Ishikawa (cell line): ENCODE data around the gene KIAA0513.

Experiments
- CEBPB ChIP-seq: IDR thresholded peaks from 2 replicates; pipeline ENCODE4 v1.6.1; 2012
- EGR1 ChIP-seq: IDR thresholded peaks from 2 replicates; pipeline ENCODE4 v1.6.1; 2012
- EP300 ChIP-seq: IDR thresholded peaks from 2 replicates; pipeline ENCODE4 v1.6.1; 2012; ENCODE audit warnings: borderline replicate concordance
- MAX ChIP-seq: IDR thresholded peaks from 2 replicates; pipeline ENCODE4 v1.6.1; 2012
- RAD21 ChIP-seq: IDR thresholded peaks from 2 replicates; pipeline ENCODE4 v1.6.1; 2012; ENCODE audit warnings: low read depth
- TAF1 ChIP-seq: IDR thresholded peaks from 2 replicates; pipeline ENCODE4 v1.6.1; 2012; ENCODE audit warnings: low read depth, mild to moderate bottlenecking
- TCF12 ChIP-seq: IDR thresholded peaks from 2 replicates; pipeline ENCODE4 v1.6.1; 2012; ENCODE audit warnings: low read depth
- TEAD4 ChIP-seq: IDR thresholded peaks from 2 replicates; pipeline ENCODE4 v1.6.1; 2012
- YY1 ChIP-seq: IDR thresholded peaks from 2 replicates; pipeline ENCODE4 v1.6.1; 2012; ENCODE audit warnings: low read depth
- ZBTB7A ChIP-seq: IDR thresholded peaks from 2 replicates; pipeline ENCODE4 v1.6.1; 2012; ENCODE audit warnings: low read depth
- TF ChIP-seq, protein P1 (sequence below): IDR thresholded peaks from 2 replicates; pipeline ENCODE4 v1.6.1; 2012; ENCODE audit warnings: low read depth, mild to moderate bottlenecking

GRCh38 chr16:85011846-85012284 lies 15.7 kb upstream of the KIAA0513 start:
- TF ChIP-seq YY1 = no peak
- TF ChIP-seq, protein P1, sequence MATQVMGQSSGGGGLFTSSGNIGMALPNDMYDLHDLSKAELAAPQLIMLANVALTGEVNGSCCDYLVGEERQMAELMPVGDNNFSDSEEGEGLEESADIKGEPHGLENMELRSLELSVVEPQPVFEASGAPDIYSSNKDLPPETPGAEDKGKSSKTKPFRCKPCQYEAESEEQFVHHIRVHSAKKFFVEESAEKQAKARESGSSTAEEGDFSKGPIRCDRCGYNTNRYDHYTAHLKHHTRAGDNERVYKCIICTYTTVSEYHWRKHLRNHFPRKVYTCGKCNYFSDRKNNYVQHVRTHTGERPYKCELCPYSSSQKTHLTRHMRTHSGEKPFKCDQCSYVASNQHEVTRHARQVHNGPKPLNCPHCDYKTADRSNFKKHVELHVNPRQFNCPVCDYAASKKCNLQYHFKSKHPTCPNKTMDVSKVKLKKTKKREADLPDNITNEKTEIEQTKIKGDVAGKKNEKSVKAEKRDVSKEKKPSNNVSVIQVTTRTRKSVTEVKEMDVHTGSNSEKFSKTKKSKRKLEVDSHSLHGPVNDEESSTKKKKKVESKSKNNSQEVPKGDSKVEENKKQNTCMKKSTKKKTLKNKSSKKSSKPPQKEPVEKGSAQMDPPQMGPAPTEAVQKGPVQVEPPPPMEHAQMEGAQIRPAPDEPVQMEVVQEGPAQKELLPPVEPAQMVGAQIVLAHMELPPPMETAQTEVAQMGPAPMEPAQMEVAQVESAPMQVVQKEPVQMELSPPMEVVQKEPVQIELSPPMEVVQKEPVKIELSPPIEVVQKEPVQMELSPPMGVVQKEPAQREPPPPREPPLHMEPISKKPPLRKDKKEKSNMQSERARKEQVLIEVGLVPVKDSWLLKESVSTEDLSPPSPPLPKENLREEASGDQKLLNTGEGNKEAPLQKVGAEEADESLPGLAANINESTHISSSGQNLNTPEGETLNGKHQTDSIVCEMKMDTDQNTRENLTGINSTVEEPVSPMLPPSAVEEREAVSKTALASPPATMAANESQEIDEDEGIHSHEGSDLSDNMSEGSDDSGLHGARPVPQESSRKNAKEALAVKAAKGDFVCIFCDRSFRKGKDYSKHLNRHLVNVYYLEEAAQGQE = no peak
- TF ChIP-seq TEAD4 = no peak
- no peak for TF ChIP-seq EGR1
- TF ChIP-seq RAD21 = no peak
- TF ChIP-seq CEBPB = no peak
- TF ChIP-seq TCF12 = no peak
- no peak for TF ChIP-seq TAF1
- no peak for TF ChIP-seq MAX
- TF ChIP-seq EP300 = no peak
- no peak for TF ChIP-seq ZBTB7A
